GM18951 (cell line): ENCODE results near the gene RALGAPA1.

Experiments
- POLR2A ChIP-seq: IDR thresholded peaks from 4 replicates; pipeline ENCODE4 v1.6.1; 2011; ENCODE audit warnings: mild to moderate bottlenecking; ENCODE audit not compliant: insufficient read length, insufficient read depth; ENCODE audit errors: extremely low read depth
- in situ Hi-C: fragments of 300-500 bp; cut with MboI; formaldehyde crosslinking; loops from one replicate; pipeline ENCODE4 v1.12.0; 2022; ENCODE audit warnings: low sequenced_read_pairs, mixed read lengths, inconsistent platforms; ENCODE audit not compliant: unreplicated experiment

RALGAPA1 gene

GRCh38 chr14:35689000-35689460 lies 120.1 kb downstream of the RALGAPA1 start:
- in situ Hi-C loops: loop anchor here (10.0 kb wide), 1 partner anchor 274 kb away; no protein-coding TSS in a partner anchor
- TF ChIP-seq POLR2A: no peak

DNA sequence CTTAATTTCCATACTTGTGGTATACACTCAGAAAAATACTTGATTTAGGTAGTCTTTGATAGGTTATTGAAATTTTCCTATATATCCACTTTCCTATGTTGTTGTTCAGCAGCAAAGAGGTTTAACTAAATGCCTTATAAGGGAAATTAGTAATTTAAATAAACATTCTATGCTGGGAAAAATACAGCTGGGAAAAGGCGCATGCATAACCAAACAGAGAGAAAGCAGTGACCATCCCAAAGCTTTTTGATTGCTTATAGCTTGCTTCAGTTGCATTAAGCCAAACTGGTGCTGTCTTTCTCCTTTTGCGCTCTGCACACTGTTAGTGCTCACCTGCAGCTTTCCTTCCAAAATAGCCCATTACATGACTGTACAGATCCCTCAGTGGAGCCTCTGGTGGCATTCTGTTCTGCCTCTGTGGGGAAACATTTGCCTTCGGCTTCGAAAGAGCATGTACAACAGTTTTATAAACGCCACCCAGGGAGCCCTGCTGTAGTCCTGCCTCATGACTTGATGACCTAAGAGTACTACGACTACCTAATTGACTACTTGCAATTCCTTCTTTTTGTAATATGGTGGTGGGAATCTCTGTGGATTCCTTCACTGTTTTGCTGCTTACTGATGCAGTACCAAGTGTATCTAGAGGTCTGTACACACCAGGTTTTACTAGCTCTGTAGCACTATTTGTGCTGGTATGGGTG lies 120.8 kb downstream of the RALGAPA1 start:
- in situ Hi-C loops: loop anchor here (10.0 kb wide), 1 partner anchor 273 kb away; no protein-coding TSS in a partner anchor
- no peak for TF ChIP-seq POLR2A

DNA sequence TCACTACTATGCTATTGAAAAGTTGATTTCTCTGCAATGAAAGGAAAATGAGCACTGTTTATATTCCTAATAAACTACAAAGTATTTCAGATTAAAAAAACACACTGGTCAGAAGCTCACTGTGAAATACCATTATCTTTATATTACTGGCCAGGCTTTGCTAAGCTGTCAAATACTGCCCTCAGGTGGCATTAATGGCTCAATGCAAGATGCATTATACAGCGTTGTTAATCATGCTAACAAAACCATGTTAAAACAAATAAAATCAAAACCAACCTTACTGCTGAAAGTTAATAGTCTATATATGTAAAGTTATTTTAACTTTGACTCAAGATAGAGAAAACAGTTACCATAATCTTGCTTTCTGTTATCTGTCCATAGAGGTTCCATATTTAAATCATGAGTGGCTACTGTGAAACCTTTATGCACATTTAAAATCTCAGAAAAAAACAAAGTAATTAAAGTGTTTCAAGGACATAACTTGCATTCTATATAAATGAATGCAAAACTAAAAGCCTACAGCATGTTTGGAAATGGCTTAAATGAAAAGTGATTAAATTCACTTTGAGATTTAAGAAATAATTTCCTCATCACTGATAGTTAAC lies 121.7 kb downstream of the RALGAPA1 start:
- in situ Hi-C loops: loop anchor here (10.0 kb wide), 1 partner anchor 273 kb away; no protein-coding TSS in a partner anchor

DNA sequence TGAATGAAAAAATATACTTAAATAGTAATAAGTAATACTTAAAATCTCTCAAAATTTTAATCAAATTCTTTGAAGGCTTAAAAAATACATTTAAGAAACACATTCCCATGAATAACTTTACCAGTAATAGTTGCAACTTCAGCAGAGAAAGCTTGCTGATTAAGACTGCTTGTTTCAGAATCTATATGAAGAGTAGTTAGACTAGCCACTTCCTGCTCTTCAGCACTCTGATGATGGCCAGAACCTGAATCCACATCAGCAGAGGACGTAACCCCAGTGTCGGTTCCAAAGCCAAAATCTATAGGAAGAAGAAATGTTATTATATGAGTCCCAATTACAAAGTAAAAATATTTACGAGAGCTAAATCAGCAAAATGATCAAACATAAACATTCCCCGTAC lies 125.4 kb downstream of the RALGAPA1 start:
- in situ Hi-C loops: loop anchor here (10.0 kb wide), 1 partner anchor 269 kb away; no protein-coding TSS in a partner anchor

More for the DNA sequence above, 121.7 kb downstream of the RALGAPA1 start:
- TF ChIP-seq POLR2A: no peak

GRCh38 chr14:35682802-35683201 lies 126.3 kb downstream of the RALGAPA1 start:
- in situ Hi-C loops: loop anchor here (10.0 kb wide), 1 partner anchor 268 kb away; no protein-coding TSS in a partner anchor

GRCh38 chr14:35678403-35679028 lies 130.6 kb downstream of the RALGAPA1 start:
- in situ Hi-C loops: no loop called here
- no peak for TF ChIP-seq POLR2A

More at GRCh38 chr14:35682802-35683201, 126.3 kb downstream of the RALGAPA1 start:
- TF ChIP-seq POLR2A: no peak

DNA sequence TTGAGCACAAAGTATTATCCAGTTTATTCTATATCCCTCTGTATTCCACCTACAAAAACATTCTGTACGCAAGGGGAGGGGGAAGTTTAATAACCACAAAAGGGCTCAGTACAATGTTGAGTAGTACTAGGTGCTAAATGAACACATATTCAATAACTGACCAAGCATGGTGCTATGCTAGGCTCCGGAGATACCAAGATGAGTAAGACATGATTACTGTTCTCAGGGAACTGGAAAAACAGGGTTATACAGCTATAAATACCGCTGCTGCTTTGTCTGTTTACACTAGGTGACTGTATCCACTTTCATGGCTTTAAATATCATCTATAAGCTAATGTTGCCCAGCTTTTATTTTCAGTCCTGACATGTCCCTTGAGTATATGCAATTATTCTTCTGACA lies 139.3 kb downstream of the RALGAPA1 start:
- in situ Hi-C loops: no loop called here

GRCh38 chr14:35666429-35667043 lies 142.6 kb downstream of the RALGAPA1 start:
- no peak for TF ChIP-seq POLR2A
- in situ Hi-C loops: no loop called here

More for the DNA sequence above, 139.3 kb downstream of the RALGAPA1 start:
- TF ChIP-seq POLR2A: no peak

DNA sequence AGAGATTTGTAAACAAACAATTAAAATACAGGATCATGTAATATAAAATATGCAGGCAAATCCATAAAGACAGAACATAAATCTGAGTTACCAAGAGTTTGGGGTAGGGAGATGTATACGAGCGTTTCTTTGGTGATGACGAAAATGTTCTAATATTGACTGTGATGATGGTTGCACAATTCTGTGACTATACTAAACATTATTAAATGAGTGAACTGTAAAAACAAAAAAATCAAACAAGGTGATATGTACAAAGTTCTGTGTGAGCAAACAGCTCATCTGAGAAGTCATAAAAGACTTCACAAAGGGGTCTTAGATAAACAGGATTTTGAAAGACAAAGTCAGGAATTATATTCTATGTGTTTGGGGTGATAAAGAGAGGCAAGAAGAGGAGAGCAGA lies 147.2 kb downstream of the RALGAPA1 start:
- TF ChIP-seq POLR2A: no peak
- in situ Hi-C loops: no loop called here

GRCh38 chr14:35653045-35653444 lies 156.1 kb downstream of the RALGAPA1 start:
- no peak for TF ChIP-seq POLR2A
- in situ Hi-C loops: no loop called here

DNA sequence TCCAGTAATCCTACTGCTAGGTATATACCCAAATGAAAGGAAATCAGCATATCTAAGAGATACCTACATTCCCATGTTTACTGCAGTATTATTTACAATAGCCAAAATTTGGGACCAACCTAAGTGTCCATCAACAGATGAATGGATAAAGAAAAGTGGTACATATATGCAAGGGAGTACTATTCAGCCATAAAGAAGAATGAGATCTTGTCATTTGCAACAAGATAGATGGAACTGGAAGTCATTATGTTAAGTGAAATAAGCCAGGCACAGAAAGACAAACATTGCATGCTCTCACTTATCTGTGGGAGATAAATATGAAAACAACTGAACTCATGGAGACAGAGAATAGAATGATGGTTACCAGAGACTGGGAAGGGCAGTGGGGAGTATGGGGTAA lies 165.6 kb downstream of the RALGAPA1 start:
- in situ Hi-C loops: no loop called here
- TF ChIP-seq POLR2A: no peak

GRCh38 chr14:35637851-35638250 lies 171.2 kb downstream of the RALGAPA1 start:
- no peak for TF ChIP-seq POLR2A
- in situ Hi-C loops: no loop called here

DNA sequence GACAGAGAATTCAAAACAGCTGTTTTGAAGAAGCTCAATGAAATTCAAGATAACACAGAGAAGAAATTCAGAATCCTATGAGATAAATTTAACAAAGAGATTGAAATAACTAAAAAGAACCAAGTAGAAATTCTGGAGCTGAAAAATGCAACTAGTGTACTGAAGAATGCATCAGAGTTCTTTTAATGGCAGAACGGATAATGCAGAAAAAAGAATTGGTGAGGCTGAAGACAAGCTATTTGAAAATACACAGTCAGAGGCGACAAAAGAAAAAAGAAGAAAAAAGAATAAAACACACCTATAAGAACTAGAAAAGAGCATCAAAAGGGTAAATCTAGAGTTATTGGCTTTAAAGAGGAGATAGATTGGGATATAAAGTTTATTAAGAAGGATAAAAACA lies 171.8 kb downstream of the RALGAPA1 start:
- no peak for TF ChIP-seq POLR2A
- in situ Hi-C loops: no loop called here
